GM21360 (cell line): ENCODE results near the gene SOCS1.
"Not testable (repeated sequence)": the region's sequence is repeated elsewhere in the genome, so short reads cannot be mapped to it uniquely, and the experiment has no call there.

Experiments used
- ATAC-seq: cut with Tn5 transposase; IDR thresholded peaks from one replicate; pipeline ENCODE4 v1.9.1; 2021; ENCODE audit warnings: mild to moderate bottlenecking, moderate library complexity; ENCODE audit not compliant: unreplicated experiment

SOCS1 gene

DNA sequence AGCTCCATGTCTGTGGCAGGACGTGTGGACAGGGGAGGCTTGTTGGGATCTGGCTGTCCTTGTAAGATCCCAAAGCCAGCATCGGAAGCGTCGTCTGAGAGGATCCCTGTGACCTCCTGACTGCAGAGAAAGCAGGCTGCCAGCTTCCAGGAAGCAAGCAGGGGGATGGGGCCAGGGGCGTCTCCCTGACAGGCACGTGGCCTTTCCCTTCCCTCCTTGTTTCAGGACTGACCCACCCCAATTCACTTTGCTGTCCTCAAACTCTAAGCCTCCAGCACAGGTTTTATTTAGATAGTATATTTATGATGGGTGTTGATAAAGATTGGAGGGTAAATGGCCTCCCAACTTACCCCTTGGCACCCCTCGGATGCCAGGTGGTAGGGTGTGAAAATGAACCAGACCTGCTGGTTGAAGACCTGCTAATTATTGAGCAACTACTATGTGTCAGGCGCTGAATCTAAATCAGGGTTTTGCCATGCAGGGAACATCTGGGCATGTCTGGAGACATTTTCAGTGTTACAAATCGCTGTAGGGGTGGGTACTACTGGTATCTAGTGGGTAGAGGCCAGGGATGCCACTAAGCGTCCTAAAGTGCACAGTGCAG lies 24.5 kb downstream of the SOCS1 start:
- ATAC-seq, result no peak

DNA sequence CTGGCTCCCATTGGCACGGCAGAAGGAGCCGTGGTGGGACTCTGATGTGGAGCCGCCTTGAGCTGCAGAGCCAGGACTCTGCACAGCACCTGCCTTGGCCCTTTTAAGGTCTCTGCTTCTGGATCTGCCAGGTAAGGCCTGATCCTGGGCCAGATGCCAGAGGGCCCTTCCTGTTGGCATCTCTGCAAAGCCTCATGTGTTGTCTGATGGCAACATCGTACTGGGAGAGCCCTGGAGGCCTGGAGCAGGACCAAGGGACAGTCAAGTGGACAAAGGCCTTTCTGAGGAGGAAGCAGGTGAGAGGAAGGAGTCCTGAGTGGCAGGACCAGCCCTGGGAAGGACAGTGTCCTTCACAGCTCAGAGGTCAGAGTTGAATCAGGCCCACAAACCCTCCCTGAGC lies 26.1 kb downstream of the SOCS1 start:
- no peak for ATAC-seq

DNA sequence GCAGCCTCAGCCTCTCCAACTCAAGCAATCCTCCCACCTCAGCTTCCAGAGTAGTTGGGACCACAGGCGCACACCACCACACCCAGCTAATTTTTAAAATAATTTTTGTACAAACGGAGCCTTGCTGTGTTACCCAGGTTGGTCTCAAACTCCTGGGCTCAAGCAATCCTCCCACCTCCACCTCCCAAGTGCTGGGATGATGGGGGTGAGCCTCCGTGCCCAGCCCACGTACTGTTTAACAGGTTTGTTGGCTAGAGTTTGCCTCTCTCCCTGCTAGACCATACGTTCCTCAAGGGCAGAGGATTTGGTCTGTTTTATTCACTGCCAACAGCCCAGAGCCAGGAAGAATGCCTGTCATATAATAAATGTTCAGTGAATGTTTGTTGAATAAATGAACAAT lies 26.6 kb downstream of the SOCS1 start:
- no peak for ATAC-seq

DNA sequence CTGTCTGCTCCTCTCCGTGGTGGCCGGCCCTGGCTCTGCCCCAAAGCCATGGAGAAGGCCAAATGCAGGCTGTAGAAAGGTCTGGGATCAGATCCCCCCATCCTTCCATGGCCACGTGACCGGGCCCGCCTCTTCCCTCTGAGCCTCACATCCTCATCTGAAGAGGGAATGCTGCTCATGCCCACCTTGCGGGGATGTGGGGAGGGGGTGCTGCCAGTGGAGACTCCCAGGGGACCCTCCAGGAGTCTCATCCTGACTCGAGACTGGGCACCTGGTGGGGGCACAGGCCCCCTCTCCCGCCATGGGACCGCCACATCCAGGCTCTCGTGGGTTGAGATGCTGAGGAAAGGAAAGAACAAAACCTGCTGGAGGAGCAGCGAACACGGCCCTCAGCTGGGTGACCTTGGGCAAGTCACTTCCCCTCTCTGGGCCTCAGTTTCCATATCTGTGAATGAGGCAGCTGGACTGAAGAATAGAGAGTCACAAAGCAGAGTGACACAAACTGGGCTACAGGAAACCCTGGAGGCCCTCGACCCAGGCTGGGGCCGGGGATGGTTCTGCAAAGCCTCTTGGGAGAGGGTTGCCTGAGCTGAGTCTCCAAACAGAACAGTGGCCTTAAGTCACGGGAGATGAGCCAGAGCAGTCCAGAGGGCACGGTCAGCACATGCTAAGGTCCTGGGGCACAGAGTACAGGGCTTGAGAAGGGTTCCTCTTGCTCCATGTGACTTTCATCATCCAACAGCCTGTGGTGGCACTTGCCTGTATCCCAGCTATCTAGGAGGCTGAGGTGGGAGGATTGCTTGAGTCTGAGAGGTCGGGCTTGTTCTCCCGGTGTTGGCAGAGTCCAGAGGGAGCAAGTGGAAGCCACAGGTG lies 30.1 kb downstream of the SOCS1 start:
- ATAC-seq, result no peak

DNA sequence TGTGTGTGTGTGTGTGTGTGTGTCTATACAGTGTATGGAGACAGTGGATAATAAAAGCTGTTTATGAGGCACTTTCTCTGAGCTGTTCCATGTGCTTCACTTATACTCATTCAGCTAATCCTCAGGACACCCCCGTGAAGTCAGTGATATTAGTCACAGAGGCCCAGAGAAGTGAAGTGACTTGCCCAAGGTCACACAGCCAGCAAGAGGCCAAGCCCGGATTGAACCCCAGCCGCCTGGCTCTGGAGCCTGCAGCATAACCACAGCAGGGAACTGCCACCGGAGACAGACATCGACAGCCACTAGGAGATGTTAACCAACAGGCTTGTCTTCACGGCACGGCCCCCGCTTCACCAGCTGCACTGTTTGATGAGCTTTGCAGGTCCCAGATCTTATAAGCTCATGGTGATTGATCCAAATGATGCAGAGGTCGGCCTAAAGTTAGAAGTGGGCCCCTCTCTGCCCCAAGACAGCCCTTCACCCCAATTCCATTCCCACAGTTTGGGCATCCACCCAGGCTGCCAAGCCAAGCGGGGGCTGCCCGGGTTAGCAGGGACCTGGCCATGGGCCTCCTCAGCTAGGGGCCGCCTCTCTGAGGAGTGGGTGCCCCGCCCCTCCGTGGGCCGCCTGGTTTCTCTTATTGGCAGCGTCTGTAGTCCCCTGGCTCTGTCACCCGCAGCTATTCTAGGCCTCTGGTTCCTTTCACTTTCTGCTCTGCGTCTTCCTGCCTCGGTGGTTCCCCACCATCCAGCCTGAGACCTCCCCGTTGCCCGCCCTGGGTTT lies 30.9 kb downstream of the SOCS1 start:
- ATAC-seq, result peak; percentile 79

DNA sequence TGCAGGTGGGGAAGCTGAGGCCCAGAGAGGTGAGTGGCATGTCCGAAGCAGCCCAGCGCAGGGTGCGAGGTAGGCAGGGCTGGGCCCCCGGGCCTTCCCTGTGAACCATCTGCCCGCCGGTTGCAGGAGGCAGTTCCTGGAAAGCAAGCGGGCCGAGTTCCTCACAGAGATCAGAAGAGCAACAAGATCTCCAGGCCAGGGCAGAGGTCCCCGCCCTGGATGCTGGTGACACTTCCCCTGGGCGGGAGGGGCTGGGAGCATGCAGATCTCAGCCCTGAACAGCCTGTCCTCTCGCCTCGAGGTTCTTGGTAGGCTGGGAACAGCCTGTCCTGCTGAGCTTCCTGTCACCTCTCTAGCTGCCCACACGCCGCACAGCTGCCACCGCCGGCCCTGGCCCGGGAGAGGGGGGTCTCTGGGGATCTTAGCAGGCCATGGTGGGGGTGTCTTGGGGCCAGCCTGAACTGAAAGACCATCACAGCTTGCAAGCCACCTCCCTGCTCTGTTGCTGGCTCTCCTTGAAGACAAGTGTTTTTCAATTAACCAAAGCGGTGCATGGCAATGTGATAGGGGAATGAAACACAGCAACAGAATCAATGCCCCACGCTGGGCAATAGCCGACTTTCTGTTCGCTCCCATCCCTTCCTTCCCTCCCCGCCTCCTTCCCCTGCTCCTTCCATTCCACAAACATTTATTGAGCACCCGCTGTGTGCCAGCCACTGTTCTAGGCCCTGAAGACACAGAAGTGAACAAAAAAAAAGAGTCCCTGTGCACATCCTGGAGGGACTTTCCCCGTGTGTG lies 31.7 kb downstream of the SOCS1 start:
- peak; percentile 36 for ATAC-seq

DNA sequence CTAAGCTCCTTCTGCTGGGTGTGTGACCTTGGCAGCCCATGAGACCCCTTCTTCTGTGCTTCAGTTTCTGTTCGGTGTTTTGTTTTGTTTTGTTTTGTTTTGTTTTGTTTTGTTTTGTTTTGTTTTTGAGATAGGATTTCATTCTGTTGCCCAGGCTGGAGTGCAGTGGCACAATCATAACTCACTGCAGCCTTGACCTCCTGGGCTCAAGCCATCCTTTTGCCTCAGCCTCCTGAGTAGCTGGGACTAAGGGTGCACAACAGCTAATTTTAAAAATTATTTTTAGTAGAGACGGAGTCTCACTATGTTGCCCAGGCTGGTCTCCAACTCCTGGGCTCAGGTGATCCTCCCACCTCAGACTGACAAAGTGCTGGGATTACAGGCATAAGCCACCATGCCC lies 35.5 kb downstream of the SOCS1 start:
- not testable (repeated sequence) for ATAC-seq

DNA sequence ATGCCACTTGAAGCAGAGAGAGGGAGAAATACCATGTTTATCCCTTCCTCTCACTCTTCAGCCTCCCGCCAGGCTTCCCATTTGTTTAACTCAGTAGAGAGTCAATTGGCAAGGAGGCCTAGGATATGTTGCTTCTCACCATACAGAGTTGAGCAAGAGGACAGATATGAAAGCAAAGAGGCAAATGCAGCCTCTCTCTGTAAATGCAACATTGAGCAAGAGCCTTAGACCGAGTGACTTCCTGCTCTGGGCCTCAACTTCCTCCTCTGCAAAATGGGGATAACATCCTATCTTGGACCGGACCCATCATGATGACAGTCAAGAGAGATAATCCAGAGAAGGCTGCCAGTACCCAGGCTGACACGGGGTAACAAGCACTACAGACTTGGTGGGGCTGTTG lies 36.8 kb downstream of the SOCS1 start:
- no peak for ATAC-seq

DNA sequence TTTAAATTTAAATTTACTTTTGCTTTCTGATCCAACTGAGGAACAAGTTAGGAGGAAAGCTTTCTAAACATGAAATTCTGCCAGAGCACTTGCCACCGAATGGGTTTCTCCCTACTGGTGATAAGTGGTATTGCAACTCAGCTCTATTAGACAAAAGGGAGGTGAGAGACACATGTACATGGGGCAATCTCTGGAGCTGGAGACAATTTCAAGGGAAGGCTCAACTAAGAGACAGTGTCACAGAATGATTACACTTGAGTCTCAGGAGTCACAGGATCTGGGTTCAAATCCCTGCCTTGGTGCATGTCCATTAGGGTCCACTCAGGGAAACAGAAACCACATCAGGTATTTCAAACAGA lies 37.4 kb downstream of the SOCS1 start:
- ATAC-seq, result no peak

DNA sequence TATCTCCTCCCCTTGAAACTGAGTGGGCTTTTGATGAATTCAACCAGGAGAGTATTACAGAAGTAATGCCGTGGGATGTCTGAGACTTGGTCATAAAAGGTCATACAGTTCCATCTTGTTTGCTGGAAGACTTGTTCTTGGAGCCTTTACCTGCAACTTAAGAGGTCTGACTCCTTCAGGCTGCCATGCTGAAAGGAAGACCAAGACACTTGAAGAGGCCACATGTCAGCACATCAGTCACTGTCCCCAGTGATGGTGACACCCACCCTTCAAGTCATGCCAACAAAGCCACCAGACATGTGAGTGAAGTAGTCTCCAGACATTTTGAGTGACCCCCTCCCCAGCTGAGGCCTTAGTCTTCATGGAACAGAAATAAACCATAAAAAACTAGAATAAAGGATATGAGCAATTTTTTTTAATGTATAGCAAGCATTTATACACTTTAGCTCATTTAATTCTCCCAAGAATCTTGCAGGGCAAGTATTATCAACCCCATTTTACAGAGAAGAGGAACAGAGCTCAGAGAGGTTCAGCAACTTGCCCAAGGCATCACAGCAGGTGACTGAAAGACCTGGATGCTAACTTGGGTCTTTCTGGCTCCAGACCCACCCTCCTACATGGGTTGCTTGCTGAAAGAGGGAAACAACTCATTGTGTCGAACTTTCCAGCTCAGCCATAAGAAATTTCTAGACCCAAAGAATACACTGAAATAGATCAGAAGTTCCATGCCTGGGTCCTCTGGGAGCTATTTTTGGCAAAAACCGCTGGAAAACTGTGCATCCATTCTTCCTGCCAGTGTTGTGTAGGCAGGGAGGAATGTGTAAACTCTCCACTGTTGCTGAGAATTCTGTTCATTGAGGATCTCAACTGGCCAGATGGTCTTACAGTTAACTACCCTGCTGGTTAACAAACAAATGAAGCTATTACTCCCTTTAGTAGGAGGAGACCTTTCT lies 38.1 kb downstream of the SOCS1 start:
- ATAC-seq, result no peak

DNA sequence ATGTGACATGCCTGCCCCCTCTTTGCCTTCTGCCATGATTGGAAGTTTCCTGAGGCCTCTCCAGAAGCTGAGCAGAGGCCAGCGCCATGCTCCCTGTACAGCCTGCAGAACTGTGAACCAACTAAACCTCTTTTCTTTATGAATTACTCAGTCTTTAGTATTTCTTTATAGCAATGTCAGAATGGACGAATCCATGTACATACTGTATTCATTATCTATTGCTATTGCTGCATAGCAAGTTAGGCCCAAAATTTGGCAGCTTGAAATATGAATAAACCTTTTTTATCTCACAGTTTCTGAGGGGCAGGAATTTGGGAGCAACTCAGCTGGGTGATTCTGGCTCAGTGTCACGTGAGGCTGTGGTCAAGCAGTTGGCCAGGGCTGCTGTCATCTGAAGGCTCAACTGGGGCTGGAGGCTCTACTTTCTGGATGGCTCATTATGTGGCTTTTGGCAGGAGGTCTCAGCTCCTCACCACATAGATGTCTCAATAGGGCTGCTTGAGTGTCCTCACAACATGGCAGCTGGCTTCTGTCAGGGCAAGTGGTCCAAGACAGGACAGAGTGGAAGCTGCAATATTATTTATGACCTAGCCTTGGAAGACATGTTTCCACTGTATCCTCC lies 40.0 kb downstream of the SOCS1 start:
- no peak for ATAC-seq

DNA sequence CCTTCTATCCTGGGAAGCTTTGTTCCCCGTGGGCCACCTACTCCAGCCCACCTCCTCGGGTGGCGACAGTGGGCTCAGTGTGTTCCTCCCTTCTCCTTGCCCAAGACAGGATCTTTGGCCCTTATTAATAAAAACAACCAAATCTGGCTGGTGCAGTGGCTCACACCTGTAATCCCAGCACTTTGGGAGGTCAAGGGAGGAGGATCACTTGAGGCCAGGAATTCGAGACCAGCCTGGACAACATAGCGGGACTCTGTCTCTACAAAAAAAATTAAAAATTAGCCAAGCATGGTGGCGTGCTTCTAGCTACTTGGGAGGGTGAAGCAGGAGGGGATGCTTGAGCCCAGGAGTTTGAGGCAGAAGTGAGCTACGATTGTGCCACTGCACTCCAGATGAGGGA lies 42.2 kb downstream of the SOCS1 start:
- ATAC-seq, result no peak

DNA sequence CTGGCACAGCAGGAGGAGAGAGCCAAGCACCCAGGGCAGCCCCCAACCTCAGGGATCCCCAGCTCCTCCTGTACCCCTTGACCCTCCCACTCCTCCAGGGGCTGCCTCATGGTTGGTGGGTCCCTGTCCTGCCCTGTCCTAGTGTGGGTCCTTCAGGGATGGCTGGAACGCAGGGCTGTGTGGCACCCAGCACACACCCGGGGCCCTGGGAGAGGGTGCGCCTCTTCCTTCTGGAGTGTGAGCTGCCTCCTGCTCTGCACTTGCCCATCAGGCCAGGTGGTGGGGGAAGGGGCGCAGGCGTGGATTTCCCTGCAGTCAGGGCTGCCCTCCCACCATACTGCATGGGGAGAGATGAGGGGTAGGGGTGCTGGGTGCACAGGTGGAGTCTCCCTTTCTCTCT lies 42.6 kb downstream of the SOCS1 start:
- no peak for ATAC-seq

DNA sequence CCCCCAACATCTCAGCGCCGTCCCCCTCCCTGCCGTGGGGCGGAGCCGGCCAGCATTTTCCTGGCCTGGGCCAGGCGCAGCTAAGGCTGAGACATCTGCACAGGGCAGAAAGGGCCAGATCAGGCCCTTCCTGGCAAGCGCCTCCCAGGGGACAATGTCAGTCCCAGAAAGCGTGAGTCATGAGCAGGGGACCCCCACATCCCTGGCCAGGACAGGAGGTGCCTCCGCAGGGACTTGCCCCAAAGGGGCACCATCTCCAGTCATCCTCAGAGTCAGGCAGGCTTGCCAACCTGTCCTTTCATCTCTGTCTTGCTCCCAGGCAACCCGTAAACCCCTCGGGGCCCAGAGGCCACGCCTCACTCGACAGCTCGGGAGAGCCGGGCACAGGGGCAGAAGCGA lies 43.2 kb downstream of the SOCS1 start:
- ATAC-seq, result no peak

DNA sequence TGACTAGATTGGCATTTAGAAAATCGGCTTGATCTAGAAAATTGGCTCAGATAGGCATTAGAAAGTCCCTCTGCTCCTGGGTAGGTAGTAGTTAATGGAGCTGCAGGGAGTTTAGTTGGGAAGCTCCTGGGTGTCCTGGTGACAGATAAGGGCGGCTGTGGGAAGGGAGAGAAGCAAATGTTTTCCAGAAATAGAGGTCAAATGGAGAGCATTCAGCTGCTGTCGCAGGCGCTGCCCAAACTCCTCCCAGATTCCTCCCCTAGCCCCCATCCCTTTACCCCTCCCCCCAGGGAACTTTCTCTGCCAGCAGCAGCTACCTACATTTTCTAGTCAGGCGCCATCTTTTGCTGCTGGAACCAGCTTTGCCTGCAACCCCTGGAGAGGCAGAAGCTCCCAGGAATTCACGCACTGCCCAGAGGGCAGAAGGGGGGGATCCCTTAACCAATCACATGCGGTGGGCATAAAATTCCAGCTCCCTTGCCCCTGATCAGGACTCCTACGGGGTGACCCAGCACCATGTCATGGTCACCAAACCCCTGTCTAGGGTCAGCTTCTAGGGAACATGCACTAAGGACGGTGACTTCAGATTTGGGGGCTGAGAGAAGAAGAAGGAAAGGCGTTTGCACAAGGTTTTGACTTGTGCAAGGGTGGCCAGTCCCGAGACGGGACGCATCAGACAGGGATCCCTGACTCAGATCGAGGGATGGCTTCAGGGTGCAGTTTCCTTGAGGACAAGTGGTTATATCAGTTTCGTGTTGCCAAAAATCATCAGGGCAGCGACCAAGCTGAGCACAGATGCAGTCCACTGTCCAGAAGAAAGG lies 43.8 kb downstream of the SOCS1 start:
- no peak for ATAC-seq

DNA sequence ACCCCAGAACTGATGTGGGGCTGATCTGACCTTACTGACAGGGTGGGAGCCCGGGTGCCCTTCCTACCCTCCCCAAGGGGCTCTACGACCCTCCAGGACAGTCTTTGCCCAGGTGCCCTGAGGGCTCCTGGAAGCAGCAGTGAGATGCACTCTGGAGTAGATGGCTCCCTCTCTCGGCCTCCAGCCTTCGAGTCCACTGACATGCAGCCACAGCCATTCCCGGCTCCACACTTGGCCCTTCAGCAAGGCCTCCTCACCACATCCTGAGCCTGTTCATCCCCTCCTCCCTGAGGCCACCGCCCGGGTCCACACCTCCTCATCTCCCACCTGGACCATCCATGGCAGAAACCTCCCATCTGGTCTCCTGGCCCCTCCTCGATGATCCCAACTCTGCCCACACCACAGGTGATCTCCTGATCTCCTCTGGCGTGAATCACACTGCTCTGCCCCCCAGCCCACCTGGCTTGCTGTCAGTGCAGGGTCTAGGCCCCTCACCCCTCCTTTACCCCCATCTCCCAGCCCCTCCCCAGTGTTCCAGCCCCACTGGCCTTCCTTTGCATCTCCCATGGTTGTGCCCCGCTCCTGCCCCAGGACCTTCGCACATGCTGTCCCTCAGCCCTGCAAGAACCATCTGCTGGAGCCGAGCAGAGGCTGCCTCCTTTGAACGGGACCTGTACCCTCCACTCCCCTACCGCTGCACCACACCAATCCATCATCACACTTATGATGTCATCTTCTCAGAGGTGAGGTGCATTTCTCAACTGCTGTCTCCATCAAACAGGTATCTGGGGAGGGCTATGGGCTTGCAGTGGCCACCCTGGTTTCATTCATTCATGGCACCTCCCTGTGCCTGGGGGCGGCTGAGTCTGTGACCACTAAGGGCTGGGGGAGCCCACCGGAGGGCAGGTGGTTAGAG lies 44.7 kb downstream of the SOCS1 start:
- ATAC-seq, result no peak

DNA sequence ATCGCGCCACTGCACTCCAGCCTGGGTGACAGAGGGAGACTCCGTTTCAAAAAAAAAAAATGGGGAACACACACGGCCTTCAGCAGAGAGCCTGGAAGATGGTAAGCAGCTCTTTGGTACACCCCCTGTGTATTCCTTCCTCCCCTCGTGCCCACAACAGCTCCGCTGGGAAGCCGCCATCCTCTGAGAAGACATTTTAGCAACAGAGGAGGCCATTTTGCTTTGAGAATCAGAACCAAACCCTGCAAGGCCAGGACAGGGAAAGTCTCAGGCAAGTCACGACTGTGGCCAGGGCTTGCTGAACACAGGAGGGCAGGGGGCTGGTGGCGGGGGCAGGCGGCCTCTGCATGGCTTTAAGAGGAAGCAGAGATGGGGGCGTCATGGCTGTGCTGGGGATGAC lies 45.7 kb downstream of the SOCS1 start:
- no peak for ATAC-seq
